ENCODE measurements around the gene PTPRN2. TPM values are rescaled to one million over a fixed set of nuclear protein-coding genes. Genes with fewer than 3 reads are reported as not detected.

Gene PTPRN2
- total and polyA plus RNA-seq, 7 donors = 3.2 to 7.1 (median 5.5) TPM

DNA sequence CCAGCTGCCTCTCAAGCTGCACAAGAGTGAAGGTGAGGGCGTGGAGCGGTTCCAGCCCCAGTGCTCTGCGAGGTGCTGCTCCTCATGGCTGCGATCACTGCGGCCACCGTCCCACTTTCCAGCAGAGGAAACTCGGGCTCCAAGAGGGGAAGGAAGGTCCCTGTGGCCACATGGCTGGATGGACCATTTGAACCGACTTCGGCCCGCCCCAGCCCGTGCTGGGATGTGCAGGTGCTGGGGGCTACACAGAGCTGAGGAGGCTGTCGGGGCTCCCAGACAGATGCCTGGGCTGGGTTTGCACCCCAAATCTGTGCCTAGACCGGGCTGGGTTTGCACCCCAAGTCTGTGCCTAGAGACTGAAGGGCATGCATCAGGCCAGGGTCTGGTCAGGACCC is 1064.3 kb downstream of the PTPRN2 start:
- H3K27ac ChIP-seq = no peak overlapping the region
- DNase-seq = peak; percentile 60
- H3K4me1 ChIP-seq = no peaks in the 10 kb centered on the region
- H3K27me3 ChIP-seq = peaks cover 0 to 24% (median 0%) of the 10 kb centered on the region in 3 donors
- intact Hi-C loops (cut with DNase I) = no loop called here
- H3K36me3 ChIP-seq = no peaks in the 10 kb centered on the region
- H3K9me3 ChIP-seq = no peaks in the 10 kb centered on the region
- 83 to 87% methylated on average over 13 of the region's 13 CpGs for WGBS, 2 donors
- TF ChIP-seq, protein P1, sequence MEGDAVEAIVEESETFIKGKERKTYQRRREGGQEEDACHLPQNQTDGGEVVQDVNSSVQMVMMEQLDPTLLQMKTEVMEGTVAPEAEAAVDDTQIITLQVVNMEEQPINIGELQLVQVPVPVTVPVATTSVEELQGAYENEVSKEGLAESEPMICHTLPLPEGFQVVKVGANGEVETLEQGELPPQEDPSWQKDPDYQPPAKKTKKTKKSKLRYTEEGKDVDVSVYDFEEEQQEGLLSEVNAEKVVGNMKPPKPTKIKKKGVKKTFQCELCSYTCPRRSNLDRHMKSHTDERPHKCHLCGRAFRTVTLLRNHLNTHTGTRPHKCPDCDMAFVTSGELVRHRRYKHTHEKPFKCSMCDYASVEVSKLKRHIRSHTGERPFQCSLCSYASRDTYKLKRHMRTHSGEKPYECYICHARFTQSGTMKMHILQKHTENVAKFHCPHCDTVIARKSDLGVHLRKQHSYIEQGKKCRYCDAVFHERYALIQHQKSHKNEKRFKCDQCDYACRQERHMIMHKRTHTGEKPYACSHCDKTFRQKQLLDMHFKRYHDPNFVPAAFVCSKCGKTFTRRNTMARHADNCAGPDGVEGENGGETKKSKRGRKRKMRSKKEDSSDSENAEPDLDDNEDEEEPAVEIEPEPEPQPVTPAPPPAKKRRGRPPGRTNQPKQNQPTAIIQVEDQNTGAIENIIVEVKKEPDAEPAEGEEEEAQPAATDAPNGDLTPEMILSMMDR (IDR thresholded peaks at IDR 0.05) = no peak
- TF ChIP-seq EP300 (IDR thresholded peaks at IDR 0.05) (no peak), POLR2A (IDR thresholded peaks at IDR 0.05) (no peak), POLR2AphosphoS5 (IDR thresholded peaks at IDR 0.05) (no peak)
- H3K4me3 ChIP-seq = no peak overlapping the region

DNA sequence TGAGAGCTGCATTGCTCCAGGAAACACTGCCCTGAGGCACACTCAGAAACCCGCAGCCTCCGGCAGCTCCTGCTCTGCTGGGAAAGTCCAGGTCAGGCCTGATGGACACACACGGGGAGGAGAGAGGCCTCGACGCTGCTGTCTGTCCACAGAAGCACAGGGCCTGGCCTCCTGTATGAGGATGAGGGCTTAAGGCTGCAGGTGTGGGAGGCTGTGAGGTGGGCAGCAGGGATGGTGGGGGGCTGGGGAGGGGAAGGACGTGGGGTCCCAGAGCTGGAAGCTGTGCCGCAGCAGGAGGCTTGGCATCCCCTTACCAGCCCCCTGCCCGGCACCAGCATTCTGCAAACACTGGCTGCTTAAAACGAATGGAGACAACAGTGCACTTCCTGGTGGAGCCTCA is 1064.7 kb downstream of the PTPRN2 start:
- peaks cover 0 to 24% (median 0%) of the 10 kb centered on the region in 3 donors for H3K27me3 ChIP-seq

DNA sequence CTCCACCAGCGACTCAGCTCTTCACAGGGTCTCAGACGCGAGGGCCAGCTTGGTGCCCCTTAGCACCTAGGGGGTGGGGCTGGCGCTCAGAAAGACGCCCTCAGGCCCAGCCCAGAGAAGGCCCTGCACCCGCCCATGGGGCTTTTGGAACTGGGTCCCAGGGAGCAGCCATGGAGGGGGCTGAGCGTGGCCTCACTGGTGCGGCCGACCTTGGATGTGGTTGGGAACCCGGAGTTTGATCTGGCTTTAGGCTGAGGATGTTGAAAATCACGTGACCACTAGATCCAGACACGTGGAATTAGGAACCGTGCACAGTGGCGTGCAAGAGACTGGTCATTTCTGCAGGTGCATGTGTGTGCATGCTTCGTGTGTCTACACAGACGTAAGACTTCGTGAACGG is 1065.4 kb downstream of the PTPRN2 start:
- no peak overlapping the region for H3K4me3 ChIP-seq
- H3K36me3 ChIP-seq = no peaks in the 10 kb centered on the region
- peaks cover 0 to 24% (median 0%) of the 10 kb centered on the region in 3 donors for H3K27me3 ChIP-seq
- H3K4me1 ChIP-seq = no peaks in the 10 kb centered on the region
- intact Hi-C loops (cut with DNase I) = no loop called here
- WGBS, 2 donors = 86 to 92% methylated on average over 18 of the region's 18 CpGs
- H3K27ac ChIP-seq = no peak overlapping the region
- H3K9me3 ChIP-seq = no peaks in the 10 kb centered on the region
- no peak for DNase-seq
- TF ChIP-seq EP300 (IDR thresholded peaks at IDR 0.05) (no peak), POLR2A (IDR thresholded peaks at IDR 0.05) (no peak), POLR2AphosphoS5 (IDR thresholded peaks at IDR 0.05) (no peak)
- TF ChIP-seq, protein P1 (IDR thresholded peaks at IDR 0.05) = no peak

More for the DNA sequence above, 1064.7 kb downstream of the PTPRN2 start:
- 49 to 65% methylated on average over 9 of the region's 9 CpGs for WGBS, 2 donors
- H3K36me3 ChIP-seq = no peaks in the 10 kb centered on the region
- H3K4me3 ChIP-seq = no peak overlapping the region
- no peak for DNase-seq
- H3K4me1 ChIP-seq = no peaks in the 10 kb centered on the region
- no peaks in the 10 kb centered on the region for H3K9me3 ChIP-seq
- H3K27ac ChIP-seq = no peak overlapping the region
- intact Hi-C loops (cut with DNase I) = no loop called here
- TF ChIP-seq, protein P1 (IDR thresholded peaks at IDR 0.05) = no peak
- no peak for TF ChIP-seq EP300 (IDR thresholded peaks at IDR 0.05)
- no peak for TF ChIP-seq POLR2AphosphoS5 (IDR thresholded peaks at IDR 0.05)
- TF ChIP-seq POLR2A (IDR thresholded peaks at IDR 0.05) = no peak

DNA sequence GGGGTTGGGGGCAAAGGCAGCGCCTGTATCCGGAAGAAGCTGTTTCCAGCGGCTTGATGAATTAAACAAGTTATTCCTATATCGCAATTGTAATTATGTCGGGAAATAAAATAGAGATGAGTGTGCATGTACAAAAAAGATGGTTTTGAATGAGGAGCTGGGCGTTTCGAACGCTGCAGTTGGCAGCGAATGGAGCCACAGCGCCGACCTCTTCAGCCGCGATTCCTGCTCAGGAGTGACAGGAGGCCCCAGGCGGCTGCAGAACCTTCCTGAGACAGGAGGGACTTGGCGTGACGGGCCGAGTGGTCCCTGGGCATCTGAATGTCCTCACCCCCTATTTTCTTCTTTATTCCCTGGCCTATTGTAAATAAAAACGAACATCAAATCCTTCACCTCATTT is 1065.9 kb downstream of the PTPRN2 start:
- intact Hi-C loops (cut with DNase I) = no loop called here
- WGBS, 2 donors = 87 to 88% methylated on average over 18 of the region's 18 CpGs
- peak; percentile 30 for DNase-seq

More for the DNA sequence above, 1065.9 kb downstream of the PTPRN2 start:
- Histone ChIP-seq H3K4me3 (no peak overlapping the region), H3K4me1 (no peaks in the 10 kb centered on the region), H3K27ac (no peak overlapping the region), H3K9me3 (no peaks in the 10 kb centered on the region), H3K36me3 (no peaks in the 10 kb centered on the region), H3K27me3 (peaks cover 0 to 24% (median 0%) of the 10 kb centered on the region in 3 donors)
- TF ChIP-seq POLR2AphosphoS5 (IDR thresholded peaks at IDR 0.05) = no peak
- TF ChIP-seq, protein P1 (IDR thresholded peaks at IDR 0.05) = no peak
- TF ChIP-seq POLR2A (IDR thresholded peaks at IDR 0.05) = no peak
- TF ChIP-seq EP300 (IDR thresholded peaks at IDR 0.05) = no peak

All from sigmoid colon (tissue), 7 donors.